Colonic mucosa (tissue), 4 donors: ENCODE data around the gene PKD1. TPM values are rescaled to one million over a fixed set of nuclear protein-coding genes. Genes with fewer than 3 reads are reported as not detected.
A peak's percentile ranks its signal among the peaks of the same experiment; 100 is the strongest.
"Not testable (repeated sequence)": the region's sequence is repeated elsewhere in the genome, so short reads cannot be mapped to it uniquely, and the experiment has no call there.

ENCODE experiments used
- DNase-seq: peaks from one replicate; pipeline ENCODE4 v3.0.0-alpha.2; 2020
- H3K27ac ChIP-seq: fragments of 200-600 bp; one replicate; pipeline ENCODE4 v1.8.0; 2021
- H3K27me3 ChIP-seq: fragments of 200-600 bp; one replicate; pipeline ENCODE4 v1.8.0; 2021
- H3K36me3 ChIP-seq: fragments of 200-600 bp; one replicate; pipeline ENCODE4 v1.8.0; 2021
- H3K4me1 ChIP-seq: fragments of 200-600 bp; one replicate; pipeline ENCODE4 v1.8.0; 2021; ENCODE audit warnings: mild to moderate bottlenecking
- H3K4me3 ChIP-seq: fragments of 200-600 bp; one replicate; pipeline ENCODE4 v1.8.0; 2021
- H3K9ac ChIP-seq, 2 donors: one replicate each; pipeline ENCODE4 v1.7.0; 2013; ENCODE audit warnings: control low read depth in 2 of 2, low read depth in 2 of 2, low read length in 2 of 2
- H3K9me3 ChIP-seq: fragments of 200-600 bp; one replicate; pipeline ENCODE4 v1.8.0; 2021
- intact Hi-C: fragments of 100-400 bp; cut with DNase I; formaldehyde crosslinking; loops from one replicate; pipeline ENCODE4 v1.14.1; 2022
- total RNA-seq, 2 donors: library from RNA; stranded (reverse); fragmentation: NEBNext Ultra II Directional in 1 of 2; extraction: Animal tissue kit (Norgen Biotek cat#: 25700) in 1 of 2; gene quantifications; one replicate each; pipeline ENCODE4 v1.2.1, GENCODE V29; 2021
- TF ChIP-seq, protein P1 (sequence below): fragments of 200-600 bp; IDR thresholded peaks from one replicate; pipeline ENCODE4 v1.8.0; 2022; ENCODE audit warnings: antibody characterized with exemption, mild to moderate bottlenecking
- donor health status: healthy.
- donor health status: DM: no; HTN: no; CAD: no.
- donor health status: DM: no; HTN: no; CAD: no.

PKD1 gene
- total RNA-seq, 2 donors from 2014 or later: 48.2 to 83.5 TPM

DNA sequence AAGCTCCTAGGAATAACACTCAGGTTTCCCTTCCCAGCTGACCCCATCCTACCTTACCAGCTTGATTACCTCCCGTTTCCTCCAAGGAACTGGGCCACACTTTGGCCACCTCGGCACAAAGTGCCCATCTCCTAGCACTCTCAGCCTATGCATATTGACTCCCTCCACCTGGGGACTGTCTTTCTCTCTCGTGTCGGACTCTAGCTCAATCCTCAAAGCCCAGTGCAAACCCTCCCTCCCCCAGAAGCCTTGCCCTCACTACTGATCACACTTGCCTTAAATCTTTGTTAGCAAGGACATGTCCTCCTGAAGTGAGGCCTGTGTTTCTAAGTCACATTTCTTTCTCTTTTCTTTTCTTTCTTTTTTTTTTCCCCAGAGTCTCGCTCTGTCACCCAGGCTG lies 10.1 kb upstream of the PKD1 start:
- DNase-seq: no peak
- Histone ChIP-seq H3K36me3 (no peaks in the 10 kb centered on the region), H3K9me3 (no peaks in the 10 kb centered on the region), H3K9ac (no peak overlapping the region), H3K4me3 (no peak overlapping the region), H3K27ac (no peak overlapping the region), H3K4me1 (peaks cover 15% of the 10 kb centered on the region), H3K27me3 (no peaks in the 10 kb centered on the region)
- intact Hi-C loops: no loop called here
- TF ChIP-seq, protein P1, sequence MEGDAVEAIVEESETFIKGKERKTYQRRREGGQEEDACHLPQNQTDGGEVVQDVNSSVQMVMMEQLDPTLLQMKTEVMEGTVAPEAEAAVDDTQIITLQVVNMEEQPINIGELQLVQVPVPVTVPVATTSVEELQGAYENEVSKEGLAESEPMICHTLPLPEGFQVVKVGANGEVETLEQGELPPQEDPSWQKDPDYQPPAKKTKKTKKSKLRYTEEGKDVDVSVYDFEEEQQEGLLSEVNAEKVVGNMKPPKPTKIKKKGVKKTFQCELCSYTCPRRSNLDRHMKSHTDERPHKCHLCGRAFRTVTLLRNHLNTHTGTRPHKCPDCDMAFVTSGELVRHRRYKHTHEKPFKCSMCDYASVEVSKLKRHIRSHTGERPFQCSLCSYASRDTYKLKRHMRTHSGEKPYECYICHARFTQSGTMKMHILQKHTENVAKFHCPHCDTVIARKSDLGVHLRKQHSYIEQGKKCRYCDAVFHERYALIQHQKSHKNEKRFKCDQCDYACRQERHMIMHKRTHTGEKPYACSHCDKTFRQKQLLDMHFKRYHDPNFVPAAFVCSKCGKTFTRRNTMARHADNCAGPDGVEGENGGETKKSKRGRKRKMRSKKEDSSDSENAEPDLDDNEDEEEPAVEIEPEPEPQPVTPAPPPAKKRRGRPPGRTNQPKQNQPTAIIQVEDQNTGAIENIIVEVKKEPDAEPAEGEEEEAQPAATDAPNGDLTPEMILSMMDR: no peak

DNA sequence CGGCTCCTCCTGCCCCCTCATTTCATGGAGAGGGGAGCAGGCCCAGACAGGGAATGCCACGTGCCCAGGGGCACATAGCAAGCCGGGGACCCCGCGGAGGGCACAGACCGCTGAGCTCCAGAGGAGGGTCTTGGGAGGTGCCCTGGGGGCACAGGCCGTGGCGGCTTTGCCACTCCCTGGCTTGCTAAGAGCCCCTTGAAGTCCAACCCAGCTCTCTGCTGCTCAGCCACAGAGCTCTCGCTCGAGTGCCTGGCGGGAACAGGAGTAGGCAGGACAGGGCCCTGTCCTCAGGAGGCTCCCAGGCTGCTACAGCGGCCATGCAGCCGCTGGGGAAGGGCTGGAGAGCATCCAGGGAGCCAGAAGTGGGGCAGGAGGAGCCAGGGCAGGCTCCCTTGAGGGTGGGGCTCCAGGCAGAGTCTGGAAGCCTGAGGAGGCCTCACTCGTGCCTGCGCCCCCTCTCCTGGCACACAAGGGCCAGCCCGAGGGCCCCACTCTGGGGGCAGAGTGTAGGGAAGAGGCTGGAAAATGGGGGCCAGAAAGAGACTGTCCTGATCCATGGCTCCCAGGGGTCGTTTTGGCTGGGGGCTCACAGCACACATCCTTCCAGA lies 8.3 kb upstream of the PKD1 start:
- H3K27me3 ChIP-seq: no peaks in the 10 kb centered on the region
- H3K36me3 ChIP-seq: no peaks in the 10 kb centered on the region
- no peak overlapping the region for H3K4me3 ChIP-seq
- H3K27ac ChIP-seq: no peak overlapping the region
- TF ChIP-seq, protein P1: no peak
- H3K4me1 ChIP-seq: peaks cover 10% of the 10 kb centered on the region
- intact Hi-C loops: loop anchor here (5.0 kb wide), 1 partner anchor 122 kb away; no protein-coding TSS in a partner anchor
- no peak overlapping the region for H3K9ac ChIP-seq
- no peaks in the 10 kb centered on the region for H3K9me3 ChIP-seq
- DNase-seq: no peak

DNA sequence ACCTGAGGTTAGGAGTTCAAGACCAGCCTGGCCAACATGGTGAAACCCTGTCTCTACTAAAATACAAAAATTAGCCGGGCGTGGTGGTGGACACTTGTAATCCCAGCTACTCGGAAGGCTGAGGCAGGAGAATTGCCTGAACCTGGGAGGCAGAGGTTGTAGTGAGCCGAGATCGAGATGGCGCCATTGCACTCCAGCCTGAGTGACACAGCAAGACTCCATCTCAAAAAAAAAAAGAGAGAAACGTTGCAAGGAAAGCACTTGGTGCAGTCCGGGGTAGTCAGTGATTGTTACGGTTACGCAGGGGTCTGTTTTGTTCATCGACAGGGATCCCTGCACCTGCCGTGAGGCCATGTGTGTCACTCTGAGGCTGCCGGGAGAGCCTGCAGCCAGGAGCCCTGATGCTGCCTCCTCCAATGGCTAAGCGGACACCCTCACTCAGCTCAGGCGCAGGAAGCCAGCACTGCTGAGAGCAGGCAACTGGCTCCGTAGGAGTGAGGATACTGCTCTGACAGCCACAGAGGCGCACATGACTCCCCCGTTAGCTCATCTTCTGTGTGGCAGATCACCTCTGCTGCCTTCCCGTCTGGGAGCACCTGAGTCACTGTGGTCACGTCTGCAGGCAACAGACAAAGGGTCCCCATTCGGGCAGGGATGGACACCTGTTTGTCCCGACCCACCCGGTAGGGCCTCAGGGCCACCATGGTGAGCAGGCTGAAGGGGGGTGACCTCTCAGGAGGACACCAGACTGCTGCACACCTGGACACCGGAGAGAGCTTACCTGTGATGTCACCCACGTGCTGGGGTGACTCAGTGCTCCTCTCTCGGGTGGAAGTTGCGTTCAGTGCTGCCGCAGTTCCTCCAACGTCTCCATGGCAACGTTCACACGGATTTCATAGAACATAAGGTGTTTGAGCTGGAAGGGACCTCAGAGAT lies 7.5 kb upstream of the PKD1 start:
- no peaks in the 10 kb centered on the region for H3K36me3 ChIP-seq
- H3K9ac ChIP-seq: no peak overlapping the region
- DNase-seq: no peak
- no peaks in the 10 kb centered on the region for H3K27me3 ChIP-seq
- no peak overlapping the region for H3K4me3 ChIP-seq
- no peak overlapping the region for H3K27ac ChIP-seq
- intact Hi-C loops: loop anchor here (5.0 kb wide), 1 partner anchor 121 kb away; no protein-coding TSS in a partner anchor
- H3K9me3 ChIP-seq: no peaks in the 10 kb centered on the region
- peaks cover 10% of the 10 kb centered on the region for H3K4me1 ChIP-seq
- TF ChIP-seq, protein P1: no peak

DNA sequence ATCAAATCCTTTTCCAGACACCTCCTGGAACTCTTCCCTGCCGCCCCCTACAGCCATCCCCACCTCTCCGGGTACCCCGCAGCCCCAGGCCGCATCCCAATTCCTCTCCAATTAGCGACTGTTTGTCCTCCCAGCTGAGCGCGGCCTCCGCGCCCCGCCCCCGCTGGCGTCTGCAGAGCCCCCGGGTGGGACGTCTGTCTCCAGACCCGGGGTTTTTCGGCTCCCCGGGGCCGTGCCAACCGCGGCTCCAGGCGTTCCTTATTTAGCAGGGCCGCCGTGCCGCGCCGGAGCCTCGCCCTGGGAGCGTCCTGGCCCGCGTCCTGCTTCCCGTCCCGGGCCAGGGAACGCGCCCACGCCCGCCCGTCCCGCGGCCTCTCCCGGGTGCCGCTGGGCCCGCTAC lies 627 bp downstream of the PKD1 start:
- H3K9ac ChIP-seq: peak overlapping the region in 1 of 2 donors; percentile 24
- H3K36me3 ChIP-seq, H3K27ac ChIP-seq, H3K27me3 ChIP-seq, H3K4me1 ChIP-seq, H3K9me3 ChIP-seq, DNase-seq: not testable (repeated sequence)
- intact Hi-C loops: loop anchor here (5.0 kb wide), 1 partner anchor 48 kb away; no protein-coding TSS in a partner anchor
- peak overlapping the region; percentile 44 for H3K4me3 ChIP-seq

DNA sequence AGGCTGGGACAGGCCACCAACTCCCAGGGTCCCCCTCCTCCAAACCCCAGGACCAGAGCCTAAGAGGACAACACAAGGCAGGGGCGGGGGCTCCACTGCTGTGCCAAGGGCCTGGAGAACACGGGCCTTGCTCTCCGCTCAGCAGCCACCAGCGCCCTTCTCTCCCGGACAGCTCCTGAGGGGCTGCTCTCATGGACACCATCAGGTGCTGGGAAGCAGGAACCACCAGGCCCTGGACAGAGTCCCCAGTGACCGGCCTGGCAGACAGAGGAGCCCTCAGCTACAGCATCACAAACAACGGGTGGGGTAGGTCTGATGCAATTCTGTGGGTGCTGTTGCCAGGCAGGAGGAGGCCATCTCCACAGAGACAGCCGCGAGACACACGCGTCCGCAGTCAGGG lies 1.9 kb downstream of the PKD1 start:
- not testable (repeated sequence) for H3K27ac ChIP-seq

DNA sequence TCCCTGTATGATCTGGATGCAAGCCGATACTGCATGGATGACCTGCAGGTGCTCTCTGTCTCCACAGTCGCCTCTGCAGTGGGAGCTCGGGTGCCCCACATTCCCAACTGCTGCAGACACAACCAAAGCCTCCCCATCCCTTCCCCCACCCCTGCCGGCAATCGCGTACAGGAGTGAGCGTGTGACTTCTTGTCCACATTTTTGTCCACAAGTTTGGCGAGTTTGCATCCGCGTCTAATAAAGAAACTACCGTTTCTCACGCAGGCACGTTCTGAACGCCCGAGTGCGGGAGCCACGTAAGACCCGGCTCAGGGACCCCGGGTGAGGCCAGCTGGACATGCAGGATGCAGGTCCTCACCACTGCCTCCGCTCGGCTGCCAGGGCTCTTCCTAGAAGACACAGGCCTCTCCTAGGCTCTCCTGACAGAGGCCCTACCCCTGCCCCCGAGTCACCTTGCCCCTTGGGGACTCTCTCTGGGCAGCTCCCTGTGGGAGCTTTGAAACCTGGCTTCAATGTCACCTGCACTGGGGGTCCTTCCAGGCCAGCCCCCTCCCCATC lies 5.7 kb downstream of the PKD1 start:
- intact Hi-C loops, H3K4me1 ChIP-seq, H3K4me3 ChIP-seq: not testable (repeated sequence)

More for the DNA sequence above, 1.9 kb downstream of the PKD1 start:
- intact Hi-C loops, H3K4me3 ChIP-seq, H3K4me1 ChIP-seq, H3K36me3 ChIP-seq, H3K9me3 ChIP-seq, H3K9ac ChIP-seq, DNase-seq, H3K27me3 ChIP-seq: not testable (repeated sequence)

DNA sequence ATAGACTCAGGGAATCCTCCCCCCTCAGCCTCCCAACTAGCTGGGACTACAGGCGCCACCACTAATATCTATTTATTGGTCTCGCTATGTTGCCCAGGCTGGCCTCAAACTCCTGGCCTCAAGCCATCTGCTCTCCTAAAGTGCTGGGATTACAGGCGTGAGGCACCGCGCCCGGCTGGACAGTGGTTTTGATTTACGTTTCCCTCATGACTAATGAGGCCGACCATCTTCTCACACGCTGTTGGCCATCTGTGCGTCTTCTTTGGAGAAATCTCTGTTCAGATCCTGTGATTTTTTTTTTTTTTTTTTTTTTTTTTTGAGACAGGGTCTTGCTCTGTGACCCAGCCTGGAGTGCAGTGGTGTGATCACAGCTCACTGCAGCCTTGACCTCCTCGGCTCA lies 6.4 kb downstream of the PKD1 start:
- DNase-seq, intact Hi-C loops, H3K4me1 ChIP-seq, H3K4me3 ChIP-seq, H3K9me3 ChIP-seq, H3K36me3 ChIP-seq, H3K27me3 ChIP-seq, H3K9ac ChIP-seq: not testable (repeated sequence)
- H3K27ac ChIP-seq: peak overlapping the region; percentile 78

More for the DNA sequence above, 5.7 kb downstream of the PKD1 start:
- DNase-seq, H3K9me3 ChIP-seq, H3K9ac ChIP-seq, H3K36me3 ChIP-seq, H3K27me3 ChIP-seq, H3K27ac ChIP-seq: not testable (repeated sequence)

DNA sequence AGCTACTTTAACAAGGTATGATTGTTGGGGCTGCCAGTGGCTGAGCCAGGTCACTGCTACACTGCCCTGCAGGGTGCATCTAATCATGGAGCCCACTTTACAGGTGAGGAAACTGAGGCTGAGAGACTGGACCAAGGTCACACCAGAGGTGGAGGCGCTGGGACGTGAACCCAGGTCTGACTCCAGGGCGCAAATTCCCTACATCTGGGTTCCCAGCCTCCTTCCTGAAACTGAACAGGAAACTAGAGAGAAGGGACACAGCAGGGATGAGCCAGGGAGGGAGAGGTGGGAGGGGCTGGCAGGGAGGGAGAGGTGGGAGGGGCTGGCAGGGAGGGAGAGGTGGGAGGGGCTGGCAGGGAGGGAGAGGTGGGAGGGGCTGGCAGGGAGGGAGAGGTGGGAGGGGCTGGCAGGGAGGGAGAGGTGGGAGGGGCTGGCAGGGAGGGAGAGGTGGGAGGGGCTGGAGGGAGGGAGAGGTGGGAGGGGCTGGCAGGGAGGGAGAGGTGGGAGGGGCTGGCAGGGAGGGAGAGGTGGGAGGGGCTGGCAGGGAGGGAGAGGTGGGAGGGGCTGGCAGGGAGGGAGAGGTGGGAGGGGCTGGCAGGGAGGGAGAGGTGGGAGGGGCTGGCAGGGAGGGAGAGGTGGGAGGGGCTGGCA lies 7.9 kb downstream of the PKD1 start:
- H3K4me3 ChIP-seq, H3K27me3 ChIP-seq, H3K9me3 ChIP-seq, H3K36me3 ChIP-seq, intact Hi-C loops, H3K4me1 ChIP-seq, H3K9ac ChIP-seq: not testable (repeated sequence)
- peak; percentile 72 for DNase-seq
- peak overlapping the region; percentile 57 for H3K27ac ChIP-seq

DNA sequence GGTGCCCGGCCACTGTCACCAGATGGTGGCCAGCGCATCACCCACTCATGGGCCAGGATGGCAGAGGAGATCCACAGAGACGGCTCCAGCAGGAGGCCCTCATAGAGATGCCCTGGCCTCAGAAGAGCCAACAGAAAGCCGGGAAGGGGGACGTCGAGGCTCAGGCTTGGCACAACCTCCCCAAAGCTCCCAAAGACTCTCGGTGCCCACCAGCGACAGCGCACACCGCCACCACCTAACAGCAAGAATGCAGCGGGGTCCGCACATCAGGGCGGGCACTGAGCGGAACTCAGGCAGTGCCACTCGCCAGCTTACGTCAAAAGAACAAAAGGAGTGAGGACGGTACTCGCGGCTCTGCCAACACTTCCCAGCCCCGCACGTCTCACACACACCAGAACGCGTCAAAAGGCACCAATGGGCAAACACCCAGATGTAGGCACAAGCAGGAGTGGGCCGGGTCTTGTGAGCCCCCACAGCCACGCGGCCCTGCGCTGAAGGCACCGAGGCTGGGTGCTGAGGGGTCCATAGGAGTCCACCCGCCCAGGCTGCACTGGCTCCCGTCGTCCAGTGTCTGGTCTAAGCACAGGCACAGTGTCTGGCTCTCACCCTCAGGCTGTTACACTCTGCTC lies 8.7 kb downstream of the PKD1 start:
- peak overlapping the region in 1 of 2 donors; percentile 12 for H3K9ac ChIP-seq
- DNase-seq: not testable (repeated sequence)

More for the DNA sequence above, 8.7 kb downstream of the PKD1 start:
- peak overlapping the region; percentile 57 for H3K27ac ChIP-seq
- H3K9me3 ChIP-seq, H3K4me3 ChIP-seq, H3K27me3 ChIP-seq, intact Hi-C loops, H3K36me3 ChIP-seq, H3K4me1 ChIP-seq: not testable (repeated sequence)
